Suppressor macrophage treated with lipopolysaccharide for 4 hours (primary cell): ENCODE measurements around the gene ORC6.
A peak's percentile ranks its signal among the peaks of the same experiment; 100 is the strongest.

ENCODE experiments used
- DNase-seq: peaks from one replicate; pipeline ENCODE4 v3.0.0-alpha.2; 2020

ORC6 gene

DNA sequence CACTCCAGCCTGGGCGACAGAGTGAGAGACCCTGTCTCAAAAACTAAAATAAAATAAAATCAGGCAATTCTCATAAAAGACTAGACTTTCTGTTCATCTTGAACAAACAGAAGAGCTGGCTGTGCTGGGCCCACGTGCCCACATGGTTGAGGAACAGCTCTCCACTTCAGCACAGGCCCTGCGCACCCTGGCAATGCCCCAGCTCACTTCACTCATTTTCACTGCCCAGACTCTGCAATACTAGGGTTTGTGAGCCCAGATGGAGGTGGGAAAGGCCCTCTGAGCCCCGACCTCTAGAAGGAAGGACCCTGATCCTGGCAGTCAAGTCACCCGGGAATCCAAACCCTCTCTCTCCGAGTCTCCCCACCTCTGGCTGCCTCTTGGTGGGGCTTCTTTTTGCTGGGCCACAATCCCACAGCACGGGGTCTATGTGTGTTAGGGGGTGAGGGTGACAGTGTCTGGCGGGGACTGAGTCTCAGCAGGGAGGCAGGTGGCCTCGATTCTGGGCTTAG is 43.9 kb downstream of the ORC6 start:
- DNase-seq = no peak

DNA sequence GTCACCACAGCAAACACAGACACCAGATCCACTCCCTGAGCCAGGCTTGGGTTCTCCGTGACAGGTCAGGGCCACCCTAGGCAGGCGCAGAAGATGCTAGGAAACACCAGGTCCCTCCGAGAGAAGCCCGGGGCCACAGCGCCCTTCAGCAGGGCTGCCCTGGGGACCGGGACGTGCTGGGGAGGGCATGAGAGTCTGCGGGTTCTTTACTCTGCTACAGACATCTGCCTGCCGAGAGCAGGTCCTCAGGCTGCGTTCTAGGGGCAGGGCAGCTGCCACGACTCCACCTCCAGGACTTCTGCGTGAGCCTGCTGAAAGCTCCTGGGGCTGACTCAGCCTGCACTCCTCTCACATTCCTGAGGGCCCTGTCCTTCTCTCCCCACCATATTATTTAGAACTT is 47.2 kb downstream of the ORC6 start:
- DNase-seq = no peak

DNA sequence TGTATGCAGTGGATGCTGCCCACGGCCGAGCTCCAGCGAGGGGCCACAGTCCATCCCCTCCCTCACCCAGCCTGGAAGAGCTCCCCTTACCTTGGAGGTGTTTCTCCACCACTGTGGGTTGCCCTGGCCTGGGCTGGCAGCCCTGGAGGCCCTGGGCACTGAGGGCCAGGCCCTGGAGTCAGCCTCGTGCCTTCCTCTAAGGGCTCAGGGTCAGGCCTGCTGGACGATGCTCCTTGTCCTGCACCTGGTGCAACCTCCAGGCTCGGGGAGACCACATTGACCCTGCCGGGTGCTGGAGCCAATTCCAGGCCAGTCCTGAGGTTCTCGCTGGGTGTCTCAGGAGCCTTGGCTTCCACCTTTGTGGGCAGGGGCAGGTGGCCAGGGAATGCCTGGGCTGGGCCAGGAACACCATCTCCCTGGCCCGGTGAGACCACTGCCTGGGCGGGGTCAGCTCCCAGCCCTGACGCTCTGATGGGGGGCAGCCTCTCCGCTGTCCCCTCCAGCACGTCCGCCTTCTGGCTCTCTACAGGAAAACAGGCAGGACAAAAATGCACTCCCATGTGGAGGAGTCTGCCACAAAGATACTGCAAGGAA is 48.3 kb downstream of the ORC6 start:
- no peak for DNase-seq

DNA sequence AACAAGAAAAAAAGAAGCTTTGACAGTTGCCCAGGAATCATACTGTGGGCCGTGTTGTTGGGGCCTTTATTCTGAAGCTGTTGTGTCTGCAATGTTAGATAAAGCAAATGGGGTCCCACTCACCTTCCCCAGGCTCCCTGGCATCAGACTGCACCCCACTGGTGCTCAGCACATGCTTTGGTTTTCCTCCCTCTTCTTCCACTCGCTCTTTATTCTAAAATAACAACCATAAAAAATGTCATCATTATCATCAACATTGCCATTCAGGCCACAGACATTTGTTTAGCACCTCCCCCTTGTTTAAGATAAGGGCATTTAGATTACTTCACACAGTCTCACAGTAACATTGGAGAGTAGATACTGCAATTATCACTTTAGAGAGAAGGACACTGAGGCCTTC is 50.5 kb downstream of the ORC6 start:
- no peak for DNase-seq

DNA sequence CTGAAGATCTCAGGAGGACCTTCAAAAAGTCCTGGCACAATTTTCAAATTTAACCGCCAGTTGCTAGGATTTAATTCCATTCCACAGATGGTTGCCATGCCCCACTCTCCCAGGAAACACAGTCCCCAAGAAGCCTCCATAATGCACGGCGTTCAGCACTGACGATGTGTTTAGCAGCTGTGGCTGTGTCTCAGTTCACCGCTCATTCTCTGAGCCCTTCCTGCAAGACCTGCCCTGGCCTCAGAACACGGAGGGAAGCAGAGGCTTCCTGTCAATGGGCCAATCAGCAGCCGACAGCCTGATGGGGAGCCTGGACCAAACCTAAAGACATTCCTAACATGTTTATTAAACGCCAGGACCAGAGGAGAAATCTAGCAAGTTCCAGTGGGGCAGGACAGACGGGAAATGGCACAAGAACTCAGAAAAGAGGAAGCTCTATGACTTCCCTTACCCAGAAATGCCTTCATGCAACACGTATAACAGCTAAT is 53.8 kb downstream of the ORC6 start:
- DNase-seq = peak; percentile 73

DNA sequence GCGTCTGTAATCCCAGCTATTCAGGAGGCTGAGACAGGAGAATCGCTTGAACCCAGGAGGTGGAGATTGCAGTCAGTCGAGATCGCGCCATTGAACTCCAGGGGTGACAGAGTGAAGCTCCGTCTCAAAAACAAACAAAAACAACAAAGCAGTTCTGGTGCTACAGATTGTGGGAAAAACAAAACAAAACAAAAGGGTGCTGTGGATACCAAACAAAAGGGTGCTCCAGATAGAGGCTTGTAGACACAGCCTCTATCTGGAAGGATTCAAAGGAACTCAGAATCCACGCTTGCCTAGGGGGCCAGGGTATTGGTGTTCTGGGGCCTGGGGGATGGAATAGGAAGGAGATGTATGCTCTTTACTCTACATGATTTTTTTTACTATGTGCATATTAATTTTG is 56.2 kb downstream of the ORC6 start:
- no peak for DNase-seq

DNA sequence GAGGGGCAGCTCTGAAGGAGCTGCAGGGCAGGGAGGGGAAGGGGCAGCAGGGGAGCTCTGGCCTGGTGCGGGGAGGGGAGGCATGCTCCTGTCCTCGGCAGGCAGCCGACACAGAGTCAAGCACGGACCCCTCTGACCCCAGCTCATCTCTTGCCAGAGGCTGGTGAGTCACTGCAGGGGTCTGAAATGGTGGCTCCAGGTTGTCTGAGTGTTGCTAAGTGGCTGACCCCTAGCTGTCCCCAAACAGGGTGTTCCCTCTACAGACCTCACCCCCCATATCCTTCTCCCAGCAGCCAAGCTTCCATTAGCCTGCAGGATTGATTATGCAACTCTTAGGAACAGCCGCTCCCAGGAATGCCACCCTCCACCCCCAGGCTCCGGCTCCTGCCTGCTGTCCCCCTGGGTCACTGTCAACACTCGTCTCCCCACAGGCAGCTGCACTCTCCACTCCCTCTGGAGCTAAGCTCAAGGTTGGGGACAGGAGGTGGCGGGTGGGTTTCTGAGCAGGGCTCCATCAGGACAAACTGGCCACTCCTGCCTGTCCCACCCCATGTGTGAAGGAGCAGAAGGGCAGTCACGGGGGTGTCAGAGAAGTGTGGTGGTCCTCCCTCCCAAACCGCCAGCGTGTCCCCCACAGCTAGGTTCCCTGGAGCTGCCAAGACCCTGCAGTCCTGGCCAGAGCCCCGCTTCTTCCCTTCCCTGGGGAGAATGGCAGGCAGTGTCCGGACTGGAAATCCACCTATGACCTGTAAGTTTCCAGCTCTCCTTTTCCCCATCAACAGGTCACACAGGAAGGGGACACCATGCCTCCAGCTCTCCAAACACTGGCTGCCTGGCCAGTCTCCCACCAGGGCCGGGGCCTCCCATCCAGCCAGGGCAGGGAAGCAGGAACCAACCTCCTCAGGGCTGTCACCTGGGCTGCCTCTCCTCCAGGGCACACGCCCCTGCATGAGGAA is 57.6 kb downstream of the ORC6 start:
- DNase-seq = no peak
